AG04450 (cell line): Measurements from ENCODE around the gene MACROD2. TPM values are rescaled to one million over a fixed set of nuclear protein-coding genes. Genes with fewer than 3 reads are reported as not detected.

Source experiments
- CTCF ChIA-PET: fragments of 300-600, 350-600 bp; formaldehyde crosslinking; extraction: SDS; loops from one replicate; lab custom pipeline; 2022; ENCODE audit warnings: antibody characterized with exemption, inconsistent platforms; lab: Charles Lee
- POLR2A ChIA-PET: fragments of 350-600 bp; formaldehyde crosslinking; extraction: SDS; loops from one replicate; lab custom pipeline; 2021; ENCODE audit warnings: antibody characterized with exemption, inconsistent platforms; lab: Yijun Ruan, JAX
- DNase-seq: peaks from one replicate; pipeline ENCODE4 v3.0.0-alpha.2; 2011; ENCODE audit warnings: low read depth, low spot score
- H3K27ac ChIP-seq: one replicate; pipeline ENCODE4 v1.5.1; 2012; ENCODE audit warnings: low read depth, low read length, control low read depth
- H3K27me3 ChIP-seq: one replicate; pipeline ENCODE4 v1.6.0; 2012; ENCODE audit warnings: low read length; ENCODE audit not compliant: control insufficient read depth, insufficient read depth
- H3K4me3 ChIP-seq: 2 replicates; pipeline ENCODE4 v1.5.1; 2011; ENCODE audit warnings: mild to moderate bottlenecking, low read depth, low read length, control low read depth
- H3K9me3 ChIP-seq: 2 replicates; pipeline ENCODE4 v1.5.1; 2012; ENCODE audit warnings: low read length; ENCODE audit not compliant: control insufficient read depth, insufficient read depth
- polyA plus RNA-seq: library from polyadenylated mRNA; depleted of rRNA; stranded (reverse); fragments of >200 nt; gene quantifications from 2 replicates; pipeline ENCODE4 v1.2.3, GENCODE V29; 2011
- TF ChIP-seq, protein P1 (sequence below): IDR thresholded peaks from 2 replicates; pipeline ENCODE4 v1.5.1; 2011; ENCODE audit warnings: low read depth, low read length, control low read depth, inconsistent platforms

Gene MACROD2
- polyA plus RNA-seq, 1 experiment = 0.02 TPM

- Histone ChIP-seq H3K27me3 (no peaks in the 10 kb centered on the region), H3K9me3 (no peaks in the 10 kb centered on the region), H3K27ac (no peak overlapping the region), H3K4me3 (no peak overlapping the region)
- ChIA-PET CTCF (no interaction called here), POLR2A (no interaction called here)
- no peak for DNase-seq
- TF ChIP-seq, protein P1, sequence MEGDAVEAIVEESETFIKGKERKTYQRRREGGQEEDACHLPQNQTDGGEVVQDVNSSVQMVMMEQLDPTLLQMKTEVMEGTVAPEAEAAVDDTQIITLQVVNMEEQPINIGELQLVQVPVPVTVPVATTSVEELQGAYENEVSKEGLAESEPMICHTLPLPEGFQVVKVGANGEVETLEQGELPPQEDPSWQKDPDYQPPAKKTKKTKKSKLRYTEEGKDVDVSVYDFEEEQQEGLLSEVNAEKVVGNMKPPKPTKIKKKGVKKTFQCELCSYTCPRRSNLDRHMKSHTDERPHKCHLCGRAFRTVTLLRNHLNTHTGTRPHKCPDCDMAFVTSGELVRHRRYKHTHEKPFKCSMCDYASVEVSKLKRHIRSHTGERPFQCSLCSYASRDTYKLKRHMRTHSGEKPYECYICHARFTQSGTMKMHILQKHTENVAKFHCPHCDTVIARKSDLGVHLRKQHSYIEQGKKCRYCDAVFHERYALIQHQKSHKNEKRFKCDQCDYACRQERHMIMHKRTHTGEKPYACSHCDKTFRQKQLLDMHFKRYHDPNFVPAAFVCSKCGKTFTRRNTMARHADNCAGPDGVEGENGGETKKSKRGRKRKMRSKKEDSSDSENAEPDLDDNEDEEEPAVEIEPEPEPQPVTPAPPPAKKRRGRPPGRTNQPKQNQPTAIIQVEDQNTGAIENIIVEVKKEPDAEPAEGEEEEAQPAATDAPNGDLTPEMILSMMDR = no peak
Measured at GRCh38 chr20:14313341-14314020, 318.2 kb downstream of the MACROD2 start.

DNA sequence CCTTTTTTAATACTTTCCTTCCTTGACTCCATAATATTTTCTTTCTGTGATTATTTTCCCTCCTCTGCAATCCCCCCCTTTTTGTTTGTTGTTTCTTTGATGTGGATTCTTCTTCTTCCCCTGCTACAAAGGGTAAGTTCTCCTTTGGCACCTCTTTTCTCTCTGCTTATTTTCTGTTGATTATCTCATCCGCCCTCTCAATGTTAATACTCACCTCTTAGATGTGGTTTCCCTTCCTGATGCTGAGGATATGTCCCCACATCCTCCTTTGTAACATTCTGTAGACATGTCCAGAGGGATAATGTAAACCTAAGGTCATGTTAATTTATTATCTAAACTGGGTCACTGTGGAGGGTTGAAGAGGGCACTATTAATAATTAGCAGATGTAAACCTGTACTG is 324.4 kb downstream of the MACROD2 start:
- ChIA-PET POLR2A (no interaction called here), CTCF (interaction anchor here (2.1 kb wide), 1 partner anchor 18 kb away, joined by 10 read pairs; the partner anchor contains the start of gene FLRT3)
- H3K27ac ChIP-seq = no peak overlapping the region
- TF ChIP-seq, protein P1 = no peak
- DNase-seq = no peak
- no peak overlapping the region for H3K4me3 ChIP-seq
- H3K27me3 ChIP-seq = no peaks in the 10 kb centered on the region
- no peaks in the 10 kb centered on the region for H3K9me3 ChIP-seq

- Histone ChIP-seq H3K4me3 (no peak overlapping the region), H3K27me3 (no peaks in the 10 kb centered on the region), H3K9me3 (no peaks in the 10 kb centered on the region), H3K27ac (no peak overlapping the region)
- CTCF ChIA-PET = interaction anchor here (1.1 to 1.2 kb wide), 2 partner anchors 10 to 256 kb away, joined by 3 read pairs; no protein-coding TSS in a partner anchor
- POLR2A ChIA-PET = no interaction called here
- no peak for DNase-seq
- TF ChIP-seq, protein P1 = no peak
Measured at GRCh38 chr20:14331646-14332045, 336.3 kb downstream of the MACROD2 start.

GRCh38 chr20:14332866-14333265 is 337.6 kb downstream of the MACROD2 start:
- no peak for DNase-seq
- TF ChIP-seq, protein P1 = no peak
- Histone ChIP-seq H3K4me3 (no peak overlapping the region), H3K9me3 (no peaks in the 10 kb centered on the region), H3K27ac (no peak overlapping the region), H3K27me3 (no peaks in the 10 kb centered on the region)
- ChIA-PET POLR2A (no interaction called here), CTCF (interaction anchor here (1.2 kb wide), 1 partner anchor 9 kb away, joined by 3 read pairs; no protein-coding TSS in a partner anchor)

GRCh38 chr20:14333721-14334120 is 338.4 kb downstream of the MACROD2 start:
- H3K27me3 ChIP-seq = no peaks in the 10 kb centered on the region
- TF ChIP-seq, protein P1 = no peak
- DNase-seq = no peak
- POLR2A ChIA-PET = no interaction called here
- no peak overlapping the region for H3K27ac ChIP-seq
- H3K9me3 ChIP-seq = no peaks in the 10 kb centered on the region
- CTCF ChIA-PET = interaction anchor here (0.8 to 6.0 kb wide), 9 partner anchors 34 to 556 kb away, joined by 3 to 72 read pairs (median 4); no protein-coding TSS in a partner anchor
- H3K4me3 ChIP-seq = no peak overlapping the region
